NCI-H2029 (cell line): ENCODE data around the gene COX5A.
"Not testable (repeated sequence)": the region's sequence is repeated elsewhere in the genome, so short reads cannot be mapped to it uniquely, and the experiment has no call there.

Source experiments
- DNase-seq: peaks from one replicate; lab custom pipeline; 2025; lab: John Stamatoyannopoulos, UW

Gene COX5A

GRCh38 chr15:74955796-74956647, 18.1 kb upstream of the COX5A start:
- DNase-seq: peak; percentile 42

- no peak for DNase-seq
These were observed 17.1 kb upstream of the COX5A start for GRCh38 chr15:74955017-74955416.

GRCh38 chr15:74954515-74954914, 16.6 kb upstream of the COX5A start:
- no peak for DNase-seq

DNA sequence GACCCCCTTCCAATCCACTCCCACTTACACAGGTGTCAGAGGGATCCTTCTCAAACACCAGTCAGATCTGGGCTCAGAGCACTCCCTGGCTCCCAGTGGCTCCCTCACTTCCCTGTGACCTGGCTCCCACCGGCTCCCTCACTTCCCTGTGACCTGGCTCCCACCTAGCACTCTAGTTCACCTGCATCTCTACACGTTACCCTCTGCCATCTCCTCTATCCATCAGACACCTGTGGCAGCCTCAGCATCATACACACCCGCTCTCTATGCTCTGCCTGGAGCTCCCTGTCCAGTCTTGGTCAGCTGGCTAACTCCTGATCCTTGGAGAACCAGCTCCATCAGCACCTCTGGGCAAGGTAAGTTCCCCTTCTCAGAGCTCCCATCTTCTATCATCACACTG, 13.1 kb upstream of the COX5A start:
- DNase-seq: no peak

- peak; percentile 19 for DNase-seq
These were observed 12.4 kb upstream of the COX5A start for GRCh38 chr15:74950078-74950908.

GRCh38 chr15:74937272-74937589, 642 bp downstream of the COX5A start:
- no peak for DNase-seq

GRCh38 chr15:74935193-74935592, 2.7 kb downstream of the COX5A start:
- not testable (repeated sequence) for DNase-seq

DNA sequence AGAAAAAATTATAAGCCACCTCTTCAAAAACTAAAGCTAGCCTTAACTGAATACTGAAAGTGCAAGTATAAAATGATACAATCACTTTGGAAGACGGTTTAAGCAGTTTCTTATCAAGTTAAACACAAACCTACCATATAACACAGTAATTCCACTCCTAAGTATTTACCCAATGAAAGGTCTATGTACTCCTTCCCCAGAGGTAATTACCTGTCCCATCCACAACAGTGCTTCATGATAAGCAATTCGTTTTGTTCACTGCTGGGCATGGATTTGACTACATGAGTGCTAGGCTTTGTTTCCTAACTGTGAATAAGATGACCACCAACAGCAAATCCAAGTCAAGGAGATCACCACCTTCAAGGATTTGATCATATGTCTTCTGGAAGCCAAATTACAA, 4.3 kb downstream of the COX5A start:
- no peak for DNase-seq

DNA sequence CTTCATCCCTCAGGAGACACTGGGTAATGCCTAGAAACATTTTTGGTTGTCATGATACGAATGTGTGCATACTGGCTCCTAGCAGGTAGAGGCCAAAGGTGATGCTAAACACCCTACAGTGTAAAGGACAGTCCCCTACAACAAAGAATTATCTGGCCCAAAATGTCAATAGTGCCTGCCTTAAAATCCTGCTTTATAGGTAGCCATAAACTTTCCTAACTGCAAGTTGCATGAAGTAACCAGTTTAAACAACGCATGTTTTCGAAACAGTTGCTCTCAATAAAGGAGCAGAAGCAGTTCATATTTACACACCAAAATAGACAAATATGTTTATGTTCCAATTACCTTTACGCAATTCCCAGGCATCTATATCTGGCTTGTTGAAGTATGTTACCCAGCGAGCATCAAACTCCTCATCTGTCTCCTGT, 9.1 kb downstream of the COX5A start:
- DNase-seq: no peak

- DNase-seq: no peak
These were observed 13.3 kb downstream of the COX5A start for GRCh38 chr15:74924525-74924924.

DNA sequence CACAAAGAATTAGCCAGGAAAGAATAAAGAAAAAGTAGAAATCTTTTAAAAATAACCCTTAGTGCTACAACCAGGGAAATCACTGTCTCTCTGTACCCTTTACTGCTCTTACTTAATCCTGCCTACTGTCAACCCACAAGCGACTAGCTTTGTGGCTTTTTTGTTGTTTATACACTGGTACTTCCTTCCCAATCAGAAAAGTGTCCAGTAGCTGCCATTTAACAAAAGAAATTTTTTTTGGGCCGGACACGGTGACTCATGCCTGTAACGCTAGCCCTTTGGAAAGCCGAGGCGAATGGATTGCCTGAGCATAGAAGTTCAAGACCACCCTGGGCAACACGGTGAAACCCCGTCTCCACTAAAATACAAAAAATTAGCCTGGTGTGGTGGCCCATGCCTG, 17.4 kb downstream of the COX5A start:
- no peak for DNase-seq

DNA sequence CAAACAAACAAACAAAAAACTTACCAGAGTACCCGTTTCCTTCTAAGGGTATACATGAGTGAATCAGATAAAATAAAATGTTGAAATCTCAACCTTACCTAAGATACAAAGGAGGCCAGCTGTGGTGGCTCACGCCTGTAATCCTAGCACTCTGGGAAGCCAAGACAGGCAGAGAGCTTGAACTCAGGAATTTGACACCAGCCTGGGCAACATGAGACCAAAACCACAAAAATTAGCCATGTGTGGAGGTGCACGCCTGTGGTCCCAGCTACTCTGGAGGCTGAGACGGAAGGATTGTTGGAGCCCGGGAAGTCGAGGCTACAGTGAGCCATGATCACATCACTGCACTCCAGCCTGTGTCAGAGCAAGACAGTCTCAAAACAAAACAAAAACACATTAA, 20.2 kb downstream of the COX5A start:
- DNase-seq: no peak

- not testable (repeated sequence) for DNase-seq
These were observed 24.1 kb downstream of the COX5A start for GRCh38 chr15:74913799-74914198.

GRCh38 chr15:74913041-74913440, 24.8 kb downstream of the COX5A start:
- DNase-seq: no peak

GRCh38 chr15:74908635-74909034, 29.2 kb downstream of the COX5A start:
- no peak for DNase-seq

DNA sequence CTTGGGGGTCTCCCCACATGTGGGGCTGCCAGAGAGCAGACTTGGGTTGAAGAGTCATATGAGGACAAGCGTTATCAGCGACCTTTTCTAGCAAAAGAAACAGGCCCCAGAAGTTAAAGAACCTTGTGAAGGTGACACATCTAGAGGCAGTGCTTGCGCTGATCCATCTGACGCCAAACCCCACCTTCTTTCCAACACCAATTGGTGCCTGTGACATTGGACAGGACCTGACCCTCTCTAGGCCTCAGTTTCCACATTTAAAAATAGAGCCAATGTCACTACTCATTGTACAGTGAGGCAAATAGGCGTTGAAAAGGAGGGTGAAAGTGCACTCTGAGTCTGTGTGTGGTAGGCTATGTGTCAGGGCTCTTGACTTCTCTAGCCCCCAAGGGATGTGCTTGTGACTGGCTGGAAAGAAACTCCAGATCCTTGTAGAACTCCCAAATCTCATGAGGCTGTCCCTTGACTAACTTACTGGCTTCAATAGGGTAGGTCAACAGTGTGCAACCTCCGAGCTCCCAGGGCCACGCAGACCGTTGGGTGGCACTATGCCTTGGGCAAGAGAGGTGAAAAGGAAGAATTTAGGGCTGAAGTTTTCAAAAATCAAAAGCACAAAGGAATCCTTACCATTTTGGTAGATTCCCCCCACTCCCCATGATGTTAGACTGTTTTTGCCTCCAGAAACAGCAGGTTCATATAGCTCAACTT, 30.6 kb downstream of the COX5A start:
- DNase-seq: no peak

DNA sequence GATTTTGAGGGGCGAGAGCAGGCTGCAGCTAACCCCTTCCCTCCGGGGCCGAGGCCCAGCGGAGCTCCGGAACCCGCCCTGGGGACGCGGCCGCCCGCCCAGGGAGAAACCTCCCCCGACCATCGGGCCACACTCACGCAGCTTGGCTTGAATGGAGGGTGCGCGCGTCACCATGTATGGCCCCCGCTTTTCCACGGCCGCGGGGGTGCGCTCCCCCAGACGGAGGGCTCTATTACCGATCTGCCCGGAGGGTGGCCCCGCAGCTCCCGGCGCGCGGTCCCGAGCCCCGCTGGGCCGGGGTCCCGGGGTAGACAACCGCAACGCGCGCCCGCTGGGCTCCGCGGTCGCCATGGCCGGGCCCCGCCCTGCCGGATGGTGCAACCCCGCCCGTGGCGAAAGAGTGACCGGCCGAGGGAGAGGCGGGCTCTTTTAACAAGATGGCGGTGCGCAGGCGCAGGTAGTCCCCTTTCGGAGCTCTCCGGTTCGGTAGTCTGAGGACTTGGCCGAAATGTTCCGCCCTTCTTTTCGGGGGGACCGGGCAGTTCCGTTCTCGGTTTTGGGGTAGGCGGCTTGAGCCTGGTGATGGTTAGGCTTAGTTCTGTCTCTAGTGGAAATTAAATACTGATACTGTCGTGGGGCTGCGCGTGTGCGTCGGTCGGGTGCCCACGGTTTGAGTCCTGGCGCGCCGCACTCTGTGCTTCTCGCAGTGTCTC, 31.3 kb downstream of the COX5A start, which contains the start of gene FAM219B:
TSS of gene FAM219B (minus strand) at position 402 of the 713 bp plus-strand sequence. CDS start at position 351, 51 bp downstream.
- peak; percentile 57 for DNase-seq

DNA sequence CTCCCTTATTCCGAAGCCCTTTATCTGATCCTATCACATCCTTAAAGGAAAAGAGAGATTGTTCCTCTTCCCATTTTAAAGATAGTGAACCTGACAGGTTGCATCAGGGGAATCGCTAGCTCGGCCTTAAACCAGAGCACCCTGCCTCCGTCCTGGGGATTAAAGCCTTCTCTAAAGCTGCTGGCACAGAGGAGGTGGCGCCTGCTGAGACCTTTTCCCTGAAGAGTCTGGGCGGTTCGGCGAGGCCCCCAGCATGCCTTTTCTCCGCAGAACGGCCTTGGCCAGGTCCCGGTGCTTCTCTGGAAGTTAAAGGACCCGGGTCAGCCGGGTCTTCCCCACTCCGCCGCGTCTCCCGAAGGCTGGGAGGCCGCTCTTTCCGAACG, 31.8 kb downstream of the COX5A start:
- no peak for DNase-seq

DNA sequence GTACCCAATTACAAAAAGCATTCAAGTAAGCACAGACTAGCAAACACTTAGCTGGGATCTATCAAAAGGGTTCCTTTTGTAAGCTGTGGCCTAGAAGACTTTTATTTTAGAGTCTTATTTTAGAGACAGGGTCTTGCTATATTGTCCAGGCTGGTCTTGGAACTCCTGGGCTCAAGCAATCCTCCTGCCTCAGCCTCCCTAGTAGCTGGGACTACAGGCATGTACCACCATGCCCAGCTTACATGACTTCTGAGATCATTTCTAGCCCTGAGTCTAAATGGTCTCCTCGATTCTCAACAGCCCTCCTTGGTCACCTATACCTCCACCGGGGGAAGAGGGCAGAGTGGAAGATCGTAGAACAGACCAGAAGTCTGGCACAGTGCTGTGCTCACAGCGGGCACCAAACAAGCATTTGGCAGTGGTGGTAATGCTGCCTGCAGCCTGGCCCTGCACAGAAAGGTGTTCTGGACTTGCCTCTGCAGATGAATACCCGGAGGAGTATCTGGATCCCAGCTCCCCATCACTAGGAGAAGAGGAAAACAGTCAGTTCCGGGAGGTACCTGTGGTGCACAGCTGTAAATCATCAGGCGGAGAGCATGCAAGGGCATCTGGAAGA, 33.6 kb downstream of the COX5A start:
- DNase-seq: no peak

DNA sequence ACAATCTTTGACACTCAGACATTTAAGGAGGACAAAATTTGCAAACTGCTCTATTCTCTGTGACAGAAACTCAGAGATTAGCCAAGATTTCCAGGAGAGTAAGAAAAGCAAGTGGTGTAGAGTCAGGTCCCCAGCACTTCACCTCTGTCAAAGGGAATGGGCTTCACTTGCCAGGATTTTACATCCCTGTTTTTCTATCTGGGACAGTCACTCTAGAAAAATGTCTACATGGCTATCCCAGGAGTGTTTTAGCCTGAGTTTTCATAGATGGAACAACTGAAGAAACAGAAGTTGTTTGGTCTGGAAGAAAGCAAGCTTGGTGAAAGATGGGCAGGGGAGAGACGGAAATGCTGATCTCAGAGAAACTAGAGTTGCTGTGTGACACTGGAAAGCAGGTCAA, 34.2 kb downstream of the COX5A start:
- DNase-seq: no peak

GRCh38 chr15:74902295-74903075, 35.4 kb downstream of the COX5A start:
- DNase-seq: no peak
